ENCODE results near the gene TCF12.

The TCF12 gene

GRCh38 chr15:56918046-56918938, at the start of gene TCF12:
Gene TCF12, plus strand, starts transcription at chr15:56918644. Its CDS starts 1,270 bp downstream, at chr15:56919914.
- DNase-seq = peak; percentile 91 to 93

GRCh38 chr15:56869573-56869972, 48.9 kb upstream of the TCF12 start:
- DNase-seq = no peak

GRCh38 chr15:56871185-56871584, 47.3 kb upstream of the TCF12 start:
- no peak for DNase-seq

- DNase-seq = no peak
Measured at GRCh38 chr15:56871867-56872266, 46.6 kb upstream of the TCF12 start.

- peak in 1 of 2 donors; percentile 8 for DNase-seq
Measured at GRCh38 chr15:56877255-56877970, 41.0 kb upstream of the TCF12 start.

- no peak for DNase-seq
Measured at GRCh38 chr15:56879502-56879901, 38.9 kb upstream of the TCF12 start.

- DNase-seq = no peak
Measured at GRCh38 chr15:56883088-56883487, 35.4 kb upstream of the TCF12 start.

GRCh38 chr15:56886363-56886931, 32.0 kb upstream of the TCF12 start:
- peak in 1 of 2 donors; percentile 44 for DNase-seq

GRCh38 chr15:56886932-56887781, 31.3 kb upstream of the TCF12 start:
- DNase-seq = peak; percentile 87

GRCh38 chr15:56887782-56888438, 30.5 kb upstream of the TCF12 start:
- no peak for DNase-seq

GRCh38 chr15:56890038-56890437, 28.4 kb upstream of the TCF12 start:
- no peak for DNase-seq

- no peak for DNase-seq
Measured at GRCh38 chr15:56891852-56892440, 26.5 kb upstream of the TCF12 start.

GRCh38 chr15:56892659-56893363, 25.6 kb upstream of the TCF12 start:
- no peak for DNase-seq

- DNase-seq = no peak
Measured at GRCh38 chr15:56893364-56893678, 25.1 kb upstream of the TCF12 start.

GRCh38 chr15:56894601-56895000, 23.8 kb upstream of the TCF12 start:
- DNase-seq = no peak

- DNase-seq = no peak
Measured at GRCh38 chr15:56901931-56902330, 16.5 kb upstream of the TCF12 start.

- no peak for DNase-seq
Measured at GRCh38 chr15:56906766-56907165, 11.7 kb upstream of the TCF12 start.

- no peak for DNase-seq
Measured at GRCh38 chr15:56910801-56911200, 7.6 kb upstream of the TCF12 start.

- DNase-seq = no peak
Measured at GRCh38 chr15:56913241-56913640, 5.2 kb upstream of the TCF12 start.

GRCh38 chr15:56913670-56914069, 4.8 kb upstream of the TCF12 start:
- DNase-seq = no peak

GRCh38 chr15:56915888-56916287, 2.6 kb upstream of the TCF12 start:
- no peak for DNase-seq
